ENCODE measurements around the gene AIPL1. TPM values are rescaled to one million over a fixed set of nuclear protein-coding genes. Genes with fewer than 3 reads are reported as not detected.
A peak's percentile ranks its signal among the peaks of the same experiment; 100 is the strongest.

The AIPL1 gene
- total RNA-seq, 2 experiments from 2014 or later = not detected

GRCh38 chr17:6474376-6474775, 39.5 kb upstream of the AIPL1 start:
- Mint-ChIP-seq H3K9me3 (ENCODE audit: insufficient read depth) (no peaks in the 10 kb centered on the region), H3K36me3 (ENCODE audit: low read depth) (no peaks in the 10 kb centered on the region), H3K27ac (no peak overlapping the region), H3K27me3 (ENCODE audit: low read depth) (no peaks in the 10 kb centered on the region), H3K4me3 (no peak overlapping the region), H3K4me1 (ENCODE audit: low read depth) (no peaks in the 10 kb centered on the region)
- DNase-seq (no peak), ATAC-seq (no peak)
- POLR2A ChIA-PET = no interaction called here
- CTCF ChIA-PET = interaction anchor here (0.6 to 1.7 kb wide), 3 partner anchors 114 to 227 kb away, joined by 3 to 7 read pairs (median 5); no protein-coding TSS in a partner anchor

GRCh38 chr17:6473128-6473767, 38.3 kb upstream of the AIPL1 start:
- POLR2A ChIA-PET = interaction anchor here (1.3 kb wide), 1 partner anchor 178 kb away, joined by 5 read pairs; the partner anchor contains the start of genes C17orf100 and MED31
- DNase-seq (peak; percentile 75), ATAC-seq (peak; percentile 80)
- CTCF ChIA-PET = interaction anchor here (0.5 to 3.6 kb wide), 28 partner anchors 10 to 987 kb away, joined by 3 to 24 read pairs (median 4); partner anchors contain the start of genes C17orf100, DERL2, MED31 and MIS12
- H3K4me1 Mint-ChIP-seq (ENCODE audit: low read depth) = no peaks in the 10 kb centered on the region
- H3K9me3 Mint-ChIP-seq (ENCODE audit: insufficient read depth) = no peaks in the 10 kb centered on the region
- no peak overlapping the region for H3K27ac Mint-ChIP-seq
- no peak overlapping the region for H3K4me3 Mint-ChIP-seq
- no peaks in the 10 kb centered on the region for H3K36me3 Mint-ChIP-seq (ENCODE audit: low read depth)
- H3K27me3 Mint-ChIP-seq (ENCODE audit: low read depth) = no peaks in the 10 kb centered on the region

- H3K4me1 Mint-ChIP-seq (ENCODE audit: low read depth) = no peaks in the 10 kb centered on the region
- no peaks in the 10 kb centered on the region for H3K27me3 Mint-ChIP-seq (ENCODE audit: low read depth)
- ChIA-PET POLR2A (interaction anchor here (1.3 kb wide), 1 partner anchor 179 kb away, joined by 5 read pairs; the partner anchor contains the start of genes C17orf100 and MED31), CTCF (interaction anchor here (0.5 to 3.6 kb wide), 23 partner anchors 9 to 986 kb away, joined by 3 to 24 read pairs (median 3); partner anchors contain the start of genes DERL2 and MIS12)
- no peak overlapping the region for H3K4me3 Mint-ChIP-seq
- no peak overlapping the region for H3K27ac Mint-ChIP-seq
- DNase-seq (no peak), ATAC-seq (no peak)
- H3K9me3 Mint-ChIP-seq (ENCODE audit: insufficient read depth) = no peaks in the 10 kb centered on the region
- H3K36me3 Mint-ChIP-seq (ENCODE audit: low read depth) = no peaks in the 10 kb centered on the region
Observed at GRCh38 chr17:6472517-6472916, 37.6 kb upstream of the AIPL1 start.

- no peaks in the 10 kb centered on the region for H3K36me3 Mint-ChIP-seq (ENCODE audit: low read depth)
- H3K4me3 Mint-ChIP-seq = no peak overlapping the region
- POLR2A ChIA-PET = interaction anchor here (1.3 kb wide), 1 partner anchor 179 kb away, joined by 5 read pairs; the partner anchor contains the start of genes C17orf100 and MED31
- ATAC-seq (no peak), DNase-seq (no peak)
- H3K4me1 Mint-ChIP-seq (ENCODE audit: low read depth) = no peaks in the 10 kb centered on the region
- H3K27ac Mint-ChIP-seq = no peak overlapping the region
- no peaks in the 10 kb centered on the region for H3K27me3 Mint-ChIP-seq (ENCODE audit: low read depth)
- CTCF ChIA-PET = interaction anchor here (0.6 to 3.6 kb wide), 9 partner anchors 8 to 177 kb away, joined by 3 to 24 read pairs (median 5); no protein-coding TSS in a partner anchor
- no peaks in the 10 kb centered on the region for H3K9me3 Mint-ChIP-seq (ENCODE audit: insufficient read depth)
Observed at GRCh38 chr17:6471531-6472465, 36.9 kb upstream of the AIPL1 start.

- no peak for DNase-seq
- ChIA-PET CTCF (interaction anchor here (0.6 to 3.6 kb wide), 3 partner anchors 9 to 178 kb away, joined by 3 to 24 read pairs (median 9); no protein-coding TSS in a partner anchor), POLR2A (no interaction called here)
- peaks cover 2% of the 10 kb centered on the region for H3K27me3 Mint-ChIP-seq (ENCODE audit: low read depth)
- no peak overlapping the region for H3K4me3 Mint-ChIP-seq
- no peaks in the 10 kb centered on the region for H3K4me1 Mint-ChIP-seq (ENCODE audit: low read depth)
- no peaks in the 10 kb centered on the region for H3K36me3 Mint-ChIP-seq (ENCODE audit: low read depth)
- H3K9me3 Mint-ChIP-seq (ENCODE audit: insufficient read depth) = no peaks in the 10 kb centered on the region
- H3K27ac Mint-ChIP-seq = no peak overlapping the region
- no peak for ATAC-seq
Observed at GRCh38 chr17:6470751-6471521, 36.0 kb upstream of the AIPL1 start.

- H3K36me3 Mint-ChIP-seq (ENCODE audit: low read depth) = no peaks in the 10 kb centered on the region
- H3K4me3 Mint-ChIP-seq = no peak overlapping the region
- peaks cover 2% of the 10 kb centered on the region for H3K27me3 Mint-ChIP-seq (ENCODE audit: low read depth)
- ATAC-seq (no peak), DNase-seq (no peak)
- ChIA-PET CTCF (interaction anchor here (3.6 kb wide), 1 partner anchor 179 kb away, joined by 24 read pairs; no protein-coding TSS in a partner anchor), POLR2A (no interaction called here)
- H3K27ac Mint-ChIP-seq = no peak overlapping the region
- no peaks in the 10 kb centered on the region for H3K4me1 Mint-ChIP-seq (ENCODE audit: low read depth)
- H3K9me3 Mint-ChIP-seq (ENCODE audit: insufficient read depth) = no peaks in the 10 kb centered on the region
Observed at GRCh38 chr17:6470146-6470718, 35.3 kb upstream of the AIPL1 start.

- H3K4me1 Mint-ChIP-seq (ENCODE audit: low read depth) = no peaks in the 10 kb centered on the region
- no peak for ATAC-seq
- H3K36me3 Mint-ChIP-seq (ENCODE audit: low read depth) = no peaks in the 10 kb centered on the region
- no peak overlapping the region for H3K27ac Mint-ChIP-seq
- DNase-seq = no peak
- peaks cover 2% of the 10 kb centered on the region for H3K27me3 Mint-ChIP-seq (ENCODE audit: low read depth)
- ChIA-PET CTCF (no interaction called here), POLR2A (no interaction called here)
- H3K4me3 Mint-ChIP-seq = no peak overlapping the region
- no peaks in the 10 kb centered on the region for H3K9me3 Mint-ChIP-seq (ENCODE audit: insufficient read depth)
Observed at GRCh38 chr17:6468051-6468790, 33.3 kb upstream of the AIPL1 start.

- CTCF ChIA-PET = no interaction called here
- ATAC-seq (no peak), DNase-seq (no peak)
- Mint-ChIP-seq H3K4me1 (ENCODE audit: low read depth) (no peaks in the 10 kb centered on the region), H3K9me3 (ENCODE audit: insufficient read depth) (no peaks in the 10 kb centered on the region), H3K27me3 (ENCODE audit: low read depth) (peaks cover 2% of the 10 kb centered on the region), H3K27ac (no peak overlapping the region), H3K36me3 (ENCODE audit: low read depth) (no peaks in the 10 kb centered on the region), H3K4me3 (no peak overlapping the region)
- POLR2A ChIA-PET = no interaction called here
Observed at GRCh38 chr17:6467567-6467966, 32.6 kb upstream of the AIPL1 start.

GRCh38 chr17:6465206-6466003, 30.5 kb upstream of the AIPL1 start:
- Mint-ChIP-seq H3K9me3 (ENCODE audit: insufficient read depth) (no peaks in the 10 kb centered on the region), H3K27ac (no peak overlapping the region), H3K4me1 (ENCODE audit: low read depth) (peaks cover 8% of the 10 kb centered on the region), H3K36me3 (ENCODE audit: low read depth) (no peaks in the 10 kb centered on the region), H3K4me3 (no peak overlapping the region), H3K27me3 (ENCODE audit: low read depth) (peaks cover 2% of the 10 kb centered on the region)
- DNase-seq (no peak), ATAC-seq (no peak)
- POLR2A ChIA-PET = no interaction called here
- CTCF ChIA-PET = no interaction called here

GRCh38 chr17:6464446-6465041, 29.6 kb upstream of the AIPL1 start:
- Mint-ChIP-seq H3K36me3 (ENCODE audit: low read depth) (no peaks in the 10 kb centered on the region), H3K4me3 (no peak overlapping the region), H3K27ac (no peak overlapping the region), H3K4me1 (ENCODE audit: low read depth) (peaks cover 8% of the 10 kb centered on the region), H3K9me3 (ENCODE audit: insufficient read depth) (no peaks in the 10 kb centered on the region), H3K27me3 (ENCODE audit: low read depth) (peaks cover 2% of the 10 kb centered on the region)
- ATAC-seq = no peak
- POLR2A ChIA-PET = no interaction called here
- CTCF ChIA-PET = no interaction called here
- DNase-seq = no peak

Data from activated CD8-positive, alpha-beta T cell treated with anti-CD3 and anti-CD28 coated beads, Interleukin-2, amount 10 ng/mL, durations not matched to agents 7 days and 5 days (primary cell).